Measurements from ENCODE around the gene ATN1. TPM values are rescaled to one million over a fixed set of nuclear protein-coding genes. Genes with fewer than 3 reads are reported as not detected.

The ATN1 gene
- total and polyA plus RNA-seq, 9 of the 15 experiments (the other 6 are each of a cell fraction or from before 2014, with no cell fraction given) = 0.15 to 49.8 (median 2.7) TPM

- no peak for TF ChIP-seq PRPF4 (IDR thresholded peaks at IDR 0.05; ENCODE audit: insufficient read depth, low read depth, low read length, poor library complexity, severe bottlenecking)
- 0 out of 2 replicates have a peak, but pooled peaks have one; percentile 28 for TF ChIP-seq FOXP1 (CRISPR knock-in tag; IDR thresholded peaks at IDR 0.05)
- TF ChIP-seq ZNF121 (CRISPR knock-in tag; conservative IDR thresholded peaks at IDR 0.05) = no peak
- TF ChIP-seq, protein P1, sequence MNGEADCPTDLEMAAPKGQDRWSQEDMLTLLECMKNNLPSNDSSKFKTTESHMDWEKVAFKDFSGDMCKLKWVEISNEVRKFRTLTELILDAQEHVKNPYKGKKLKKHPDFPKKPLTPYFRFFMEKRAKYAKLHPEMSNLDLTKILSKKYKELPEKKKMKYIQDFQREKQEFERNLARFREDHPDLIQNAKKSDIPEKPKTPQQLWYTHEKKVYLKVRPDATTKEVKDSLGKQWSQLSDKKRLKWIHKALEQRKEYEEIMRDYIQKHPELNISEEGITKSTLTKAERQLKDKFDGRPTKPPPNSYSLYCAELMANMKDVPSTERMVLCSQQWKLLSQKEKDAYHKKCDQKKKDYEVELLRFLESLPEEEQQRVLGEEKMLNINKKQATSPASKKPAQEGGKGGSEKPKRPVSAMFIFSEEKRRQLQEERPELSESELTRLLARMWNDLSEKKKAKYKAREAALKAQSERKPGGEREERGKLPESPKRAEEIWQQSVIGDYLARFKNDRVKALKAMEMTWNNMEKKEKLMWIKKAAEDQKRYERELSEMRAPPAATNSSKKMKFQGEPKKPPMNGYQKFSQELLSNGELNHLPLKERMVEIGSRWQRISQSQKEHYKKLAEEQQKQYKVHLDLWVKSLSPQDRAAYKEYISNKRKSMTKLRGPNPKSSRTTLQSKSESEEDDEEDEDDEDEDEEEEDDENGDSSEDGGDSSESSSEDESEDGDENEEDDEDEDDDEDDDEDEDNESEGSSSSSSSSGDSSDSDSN (IDR thresholded peaks at IDR 0.05; ENCODE audit: borderline replicate concordance in 1 of 2, low read depth in 2 of 2, low read length in 2 of 2) = peak; percentile 58 to 86; a peak in 3 of 4 replicates
- TF ChIP-seq OTX1 (CRISPR knock-in tag; IDR thresholded peaks at IDR 0.05) = 0 out of 2 replicates have a peak, but pooled peaks have one; percentile 33
- peak; percentile 45 for TF ChIP-seq POLR2B (IDR thresholded peaks at IDR 0.05; ENCODE audit: low read depth, partially characterized antibody)
- no peak for TF ChIP-seq PHF20 (IDR thresholded peaks at IDR 0.05; ENCODE audit: partially characterized antibody)
- peak; percentile 50 for TF ChIP-seq CXXC5 (CRISPR knock-in tag; IDR thresholded peaks at IDR 0.05)
- 0 out of 2 replicates have a peak, but pooled peaks have one; percentile 37 for TF ChIP-seq CTBP1 (IDR thresholded peaks at IDR 0.05; ENCODE audit: borderline replicate concordance)
- TF ChIP-seq NBN (IDR thresholded peaks at IDR 0.05; ENCODE audit: low read depth) = 0 out of 2 replicates have a peak, but pooled peaks have one; percentile 34
- peak; percentile 68 for TF ChIP-seq RBBP5 (IDR thresholded peaks at IDR 0.05; ENCODE audit: borderline replicate concordance, insufficient read depth, low read length, poor library complexity, severe bottlenecking)
- TF ChIP-seq HBP1 (CRISPR knock-in tag; IDR thresholded peaks at IDR 0.05) = 0 out of 2 replicates have a peak, but pooled peaks have one; percentile 45
- TF ChIP-seq, protein P2, sequence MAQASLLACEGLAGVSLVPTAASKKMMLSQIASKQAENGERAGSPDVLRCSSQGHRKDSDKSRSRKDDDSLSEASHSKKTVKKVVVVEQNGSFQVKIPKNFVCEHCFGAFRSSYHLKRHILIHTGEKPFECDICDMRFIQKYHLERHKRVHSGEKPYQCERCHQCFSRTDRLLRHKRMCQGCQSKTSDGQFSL (CRISPR knock-in tag; IDR thresholded peaks at IDR 0.05) = no peak
- TF ChIP-seq, protein P2 (tag; IDR thresholded peaks at IDR 0.05) = peak in 1 of 2 experiments; percentile 56; a peak in 2 of 4 replicates
- peak; percentile 37; the same call in 1 of the 2 replicates for TF ChIP-seq PHF8 (IDR thresholded peaks at IDR 0.05; ENCODE audit: borderline replicate concordance, low read length)
- peak in 1 of 2 experiments; percentile 66; a peak in 2 of 4 replicates for TF ChIP-seq HDAC1 (IDR thresholded peaks at IDR 0.05)
- TF ChIP-seq FOXP4 (CRISPR knock-in tag; IDR thresholded peaks at IDR 0.05; ENCODE audit: borderline replicate concordance) = 0 out of 2 replicates have a peak, but pooled peaks have one; percentile 19
- TF ChIP-seq YY1 (IDR thresholded peaks at IDR 0.05; ENCODE audit: borderline replicate concordance in 1 of 3, control insufficient read depth in 1 of 3, extremely low read depth in 1 of 3, insufficient read depth in 3 of 3, insufficient read length in 1 of 3, insufficient replicate concordance in 2 of 3, low read depth in 1 of 3, low read length in 2 of 3) = no peak
- peak; percentile 18; the same call in 1 of the 2 replicates for TF ChIP-seq ARID1B (IDR thresholded peaks at IDR 0.05)
Observed at GRCh38 chr12:6927379-6928021, at the start of gene ATN1 (continued).

Measured in K562 (cell line).